HEK293 (cell line): Measurements from ENCODE around the gene KCTD7.

Source experiments
- CTCF ChIA-PET: fragments of 350-600 bp; formaldehyde crosslinking; extraction: SDS; loops from one replicate; lab custom pipeline; 2021; ENCODE audit warnings: antibody characterized with exemption; lab: Yijun Ruan, JAX
- POLR2A ChIA-PET: fragments of 300-600 bp; formaldehyde crosslinking; extraction: SDS; loops from one replicate; lab custom pipeline; 2020; ENCODE audit warnings: antibody characterized with exemption, inconsistent platforms; lab: Yijun Ruan, JAX
- H3K27ac ChIP-seq: fragments of 200-500 bp; sonication (Bioruptor generic); 2 replicates; pipeline ENCODE4 v1.5.1; 2014; ENCODE audit warnings: low read depth, low read length, control low read depth, inconsistent platforms; ENCODE audit errors: extremely low read depth
- H3K36me3 ChIP-seq, 2 experiments: fragments of 200-500 bp in 1 of 2; sonication (Bioruptor generic) in 1 of 2; 1 replicate in 1 of 2; 2 replicates in 1 of 2; pipeline ENCODE4 v1.5.1; 2014 to 2017; ENCODE audit warnings: inconsistent platforms in 2 of 2, low read length in 2 of 2; ENCODE audit not compliant: control insufficient read depth in 2 of 2, insufficient read depth in 1 of 2
- H3K4me1 ChIP-seq: fragments of 200-500 bp; sonication (Bioruptor generic); 2 replicates; pipeline ENCODE4 v1.5.1; 2014; ENCODE audit warnings: mild to moderate bottlenecking, low read length, inconsistent platforms; ENCODE audit not compliant: control insufficient read depth, insufficient read depth
- H3K4me3 ChIP-seq: 2 replicates; pipeline ENCODE4 v1.5.1; 2011; ENCODE audit warnings: low read depth, mild to moderate bottlenecking, control low read depth, low read length, moderate library complexity
- H3K9me3 ChIP-seq: fragments of 200-500 bp; sonication (Bioruptor generic); 2 replicates; pipeline ENCODE4 v1.5.1; 2014; ENCODE audit warnings: low read depth, low read length, inconsistent platforms; ENCODE audit not compliant: control insufficient read depth, insufficient read depth
- KLF9 ChIP-seq: fragments of 450-650 bp; formaldehyde crosslinking; IDR thresholded peaks from 2 replicates; pipeline ENCODE4 v1.5.1; 2016; ENCODE audit warnings: missing biosample characterization, missing genetic modification characterization, low read depth
- PRDM1 ChIP-seq: fragments of 450-650 bp; formaldehyde crosslinking; IDR thresholded peaks from 2 replicates; pipeline ENCODE4; 2016; ENCODE audit warnings: missing biosample characterization, missing genetic modification characterization
- PRDM4 ChIP-seq: fragments of 450-650 bp; formaldehyde crosslinking; IDR thresholded peaks from 2 replicates; pipeline ENCODE4 v1.5.1; 2017; ENCODE audit warnings: missing biosample characterization, missing genetic modification characterization
- SCRT1 ChIP-seq: fragments of 450-650 bp; formaldehyde crosslinking; IDR thresholded peaks from 2 replicates; pipeline ENCODE4 v1.5.1; 2016; ENCODE audit warnings: missing biosample characterization, missing genetic modification characterization, borderline replicate concordance
- SCRT2 ChIP-seq: fragments of 450-650 bp; formaldehyde crosslinking; IDR thresholded peaks from 2 replicates; pipeline ENCODE4 v1.5.1; 2016; ENCODE audit warnings: missing biosample characterization, missing genetic modification characterization
- TCF7L2 ChIP-seq: IDR thresholded peaks from 2 replicates; pipeline ENCODE4 v1.6.1; 2011; ENCODE audit warnings: low read depth, mild to moderate bottlenecking, inconsistent platforms, low read length, moderate library complexity, borderline replicate concordance
- ZBTB11 ChIP-seq: fragments of 450-650 bp; formaldehyde crosslinking; conservative IDR thresholded peaks from 2 replicates; pipeline ENCODE4 v1.5.1; 2016; ENCODE audit warnings: low read depth, missing biosample characterization, missing genetic modification characterization
- ZNF112 ChIP-seq: fragments of 450-650 bp; formaldehyde crosslinking; IDR thresholded peaks from 2 replicates; pipeline ENCODE4 v1.5.0; 2017; ENCODE audit warnings: missing biosample characterization, missing genetic modification characterization
- ZNF18 ChIP-seq: fragments of 450-650 bp; formaldehyde crosslinking; IDR thresholded peaks from 2 replicates; pipeline ENCODE4 v1.5.1; 2016; ENCODE audit warnings: missing biosample characterization, missing genetic modification characterization
- ZNF2 ChIP-seq: fragments of 450-650 bp; formaldehyde crosslinking; IDR thresholded peaks from 2 replicates; pipeline ENCODE4 v1.5.1; 2016; ENCODE audit warnings: missing biosample characterization, missing genetic modification characterization
- ZNF221 ChIP-seq: fragments of 450-650 bp; formaldehyde crosslinking; IDR thresholded peaks from 2 replicates; pipeline ENCODE4 v1.5.1; 2017; ENCODE audit warnings: missing biosample characterization, missing genetic modification characterization, borderline replicate concordance
- ZNF24 ChIP-seq: fragments of 450-650 bp; formaldehyde crosslinking; IDR thresholded peaks from 2 replicates; pipeline ENCODE4 v1.5.1; 2016; ENCODE audit warnings: missing biosample characterization, missing genetic modification characterization
- ZNF488 ChIP-seq: fragments of 450-650 bp; formaldehyde crosslinking; IDR thresholded peaks from 2 replicates; pipeline ENCODE4 v1.5.1; 2016; ENCODE audit warnings: missing biosample characterization, missing genetic modification characterization
- ZNF530 ChIP-seq: fragments of 450-650 bp; formaldehyde crosslinking; IDR thresholded peaks from 2 replicates; pipeline ENCODE4 v1.5.1; 2016; ENCODE audit warnings: low read depth, missing biosample characterization, missing genetic modification characterization
- ZNF623 ChIP-seq: fragments of 450-650 bp; formaldehyde crosslinking; IDR thresholded peaks from 2 replicates; pipeline ENCODE4 v1.5.1; 2016; ENCODE audit warnings: missing biosample characterization, missing genetic modification characterization

The KCTD7 gene

GRCh38 chr7:66667023-66667728, 38.5 kb downstream of the KCTD7 start:
- Histone ChIP-seq H3K27ac (no peak overlapping the region), H3K9me3 (no peaks in the 10 kb centered on the region), H3K4me3 (no peak overlapping the region), H3K4me1 (no peaks in the 10 kb centered on the region), H3K36me3 (no peaks in the 10 kb centered on the region)
- POLR2A ChIA-PET = no interaction called here
- TF ChIP-seq SCRT1 (tag by site-specific recombination) (no peak), ZNF112 (no peak), PRDM4 (tag by site-specific recombination) (no peak), PRDM1 (no peak), ZBTB11 (tag by site-specific recombination) (no peak), KLF9 (tag by site-specific recombination) (no peak), ZNF2 (tag by site-specific recombination) (no peak), ZNF530 (no peak)
- CTCF ChIA-PET = no interaction called here

GRCh38 chr7:66668112-66668511, 39.4 kb downstream of the KCTD7 start:
- Histone ChIP-seq H3K27ac (no peak overlapping the region), H3K36me3 (no peaks in the 10 kb centered on the region), H3K4me1 (no peaks in the 10 kb centered on the region), H3K9me3 (no peaks in the 10 kb centered on the region), H3K4me3 (no peak overlapping the region)
- ChIA-PET CTCF (no interaction called here), POLR2A (interaction anchor here (0.6 kb wide), 1 partner anchor 136 kb away, joined by 3 read pairs; no protein-coding TSS in a partner anchor)
- TF ChIP-seq ZNF623 (tag by site-specific recombination) (no peak), SCRT2 (no peak), ZNF24 (tag by site-specific recombination) (no peak), ZNF488 (no peak), ZNF18 (no peak), TCF7L2 (no peak), ZNF221 (no peak)
